Uterus (tissue), 4 donors: Measurements from ENCODE around the gene TYR. TPM values are rescaled to one million over a fixed set of nuclear protein-coding genes. Genes with fewer than 3 reads are reported as not detected.

Source experiments
- DNase-seq, 2 donors: peaks; one replicate each; pipeline ENCODE4 v3.0.0-alpha.2; 2019 to 2020
- H3K27ac ChIP-seq, 2 donors: fragments of 200-600 bp; sonication (generic); 1 replicate in 1 of 2; 2 replicates in 1 of 2; pipeline ENCODE4 v1.5.1; 2016 to 2018
- H3K27me3 ChIP-seq, 2 donors: fragments of 200-600 bp; sonication (generic); one replicate each; pipeline ENCODE4 v1.5.1; 2018 to 2019; ENCODE audit warnings: control low read depth in 1 of 2
- H3K36me3 ChIP-seq, 2 donors: fragments of 200-600 bp; sonication (generic); one replicate each; pipeline ENCODE4 v1.5.1; 2019; ENCODE audit warnings: control low read depth in 1 of 2
- H3K4me1 ChIP-seq, 2 donors: fragments of 200-600 bp; sonication (generic); one replicate each; pipeline ENCODE4 v1.5.1; 2018 to 2019; ENCODE audit warnings: control low read depth in 1 of 2
- H3K4me3 ChIP-seq, 2 donors: fragments of 200-600 bp; sonication (generic); 1 replicate in 1 of 2; 2 replicates in 1 of 2; pipeline ENCODE4 v1.5.1; 2018 to 2019; ENCODE audit warnings: mild to moderate bottlenecking in 1 of 2
- H3K9me3 ChIP-seq, 2 donors: fragments of 200-600 bp; sonication (generic); one replicate each; pipeline ENCODE4 v1.5.1; 2019; ENCODE audit warnings: control low read depth in 1 of 2
- CTCF ChIP-seq, 4 experiments: fragments of 200-600 bp in 2 of 4; fragments of 450-650 bp in 2 of 4; sonication (generic) in 2 of 4; IDR thresholded peaks; one replicate each; pipeline ENCODE4 v1.5.1; 2016 to 2019; ENCODE audit warnings: antibody characterized with exemption in 4 of 4, mild to moderate bottlenecking in 2 of 4, moderate library complexity in 1 of 4
- POLR2A ChIP-seq, 2 donors: fragments of 450-650 bp; IDR thresholded peaks; one replicate each; pipeline ENCODE4 v1.6.1; 2016; ENCODE audit warnings: antibody characterized with exemption in 2 of 2, mild to moderate bottlenecking in 1 of 2, moderate library complexity in 1 of 2
- intact Hi-C: fragments of 100-400 bp; cut with DNase I; formaldehyde crosslinking; loops from one replicate; pipeline ENCODE4 v1.15.1; 2023; ENCODE audit warnings: low total_unique reads
- total RNA-seq, 4 donors: library from RNA; depleted of rRNA in 3 of 4; stranded (reverse); fragments of >200 nt in 3 of 4; gene quantifications; one replicate each; pipeline versions ENCODE4 v1.1.0 to v1.2.4, GENCODE V29; 2014 to 2023
- donor health status: DM: yes; HTN: yes; CAD: no.

Gene TYR
- total RNA-seq = not detected

- H3K36me3 ChIP-seq = no peaks in the 10 kb centered on the region
- H3K9me3 ChIP-seq = no peaks in the 10 kb centered on the region
- H3K27ac ChIP-seq = no peak within 1 kb of the TSS
- no peaks in the 10 kb centered on the region for H3K4me1 ChIP-seq
- no peak within 1 kb of the TSS for H3K4me3 ChIP-seq
- TF ChIP-seq POLR2A (IDR thresholded peaks at IDR 0.05) = no peak
- TF ChIP-seq CTCF (IDR thresholded peaks at IDR 0.05) = no peak
- H3K27me3 ChIP-seq = no peaks in the 10 kb centered on the region
- DNase-seq = no peak
- intact Hi-C loops = no loop called here
Measured at GRCh38 chr11:89177691-89178231, at the start of gene TYR. TYR (plus strand) TSS chr11:89177875; CDS start chr11:89177954, 79 bp downstream.

- H3K4me1 ChIP-seq = no peaks in the 10 kb centered on the region
- H3K36me3 ChIP-seq = no peaks in the 10 kb centered on the region
- no peaks in the 10 kb centered on the region for H3K27me3 ChIP-seq
- intact Hi-C loops = no loop called here
- TF ChIP-seq POLR2A (IDR thresholded peaks at IDR 0.05) = no peak
- TF ChIP-seq CTCF (IDR thresholded peaks at IDR 0.05) = no peak
- H3K9me3 ChIP-seq = no peaks in the 10 kb centered on the region
- H3K27ac ChIP-seq = no peak overlapping the region
- no peak overlapping the region for H3K4me3 ChIP-seq
- no peak for DNase-seq
Measured at GRCh38 chr11:89136606-89137005, 41.1 kb upstream of the TYR start.

GRCh38 chr11:89147229-89147628, 30.4 kb upstream of the TYR start:
- Histone ChIP-seq H3K4me1 (no peaks in the 10 kb centered on the region), H3K27ac (no peak overlapping the region), H3K27me3 (no peaks in the 10 kb centered on the region), H3K36me3 (no peaks in the 10 kb centered on the region), H3K9me3 (no peaks in the 10 kb centered on the region), H3K4me3 (no peak overlapping the region)
- TF ChIP-seq CTCF (IDR thresholded peaks at IDR 0.05) (no peak), POLR2A (IDR thresholded peaks at IDR 0.05) (no peak)
- intact Hi-C loops = no loop called here
- DNase-seq = no peak

- H3K9me3 ChIP-seq = no peaks in the 10 kb centered on the region
- H3K4me1 ChIP-seq = no peaks in the 10 kb centered on the region
- no peak for DNase-seq
- TF ChIP-seq POLR2A (IDR thresholded peaks at IDR 0.05) = no peak
- no peak for TF ChIP-seq CTCF (IDR thresholded peaks at IDR 0.05)
- H3K36me3 ChIP-seq = no peaks in the 10 kb centered on the region
- H3K4me3 ChIP-seq = no peak overlapping the region
- intact Hi-C loops = no loop called here
- no peaks in the 10 kb centered on the region for H3K27me3 ChIP-seq
- no peak overlapping the region for H3K27ac ChIP-seq
Measured at GRCh38 chr11:89159974-89160373, 17.7 kb upstream of the TYR start.

GRCh38 chr11:89161949-89162348, 15.7 kb upstream of the TYR start:
- DNase-seq = no peak
- no peak for TF ChIP-seq CTCF (IDR thresholded peaks at IDR 0.05)
- no peak for TF ChIP-seq POLR2A (IDR thresholded peaks at IDR 0.05)

More at GRCh38 chr11:89161949-89162348, 15.7 kb upstream of the TYR start:
- no peak overlapping the region for H3K27ac ChIP-seq
- H3K4me3 ChIP-seq = no peak overlapping the region
- no peaks in the 10 kb centered on the region for H3K9me3 ChIP-seq
- no peaks in the 10 kb centered on the region for H3K36me3 ChIP-seq
- intact Hi-C loops = no loop called here
- H3K4me1 ChIP-seq = no peaks in the 10 kb centered on the region
- no peaks in the 10 kb centered on the region for H3K27me3 ChIP-seq
